ENCODE measurements around the gene GPR89B. TPM values are rescaled to one million over a fixed set of nuclear protein-coding genes. Genes with fewer than 3 reads are reported as not detected.
"Not testable (repeated sequence)": the region's sequence is repeated elsewhere in the genome, so short reads cannot be mapped to it uniquely, and the experiment has no call there.

Gene GPR89B
- 10 to 100 TPM; 15.1 to 18.3 TPM for total RNA-seq

DNA sequence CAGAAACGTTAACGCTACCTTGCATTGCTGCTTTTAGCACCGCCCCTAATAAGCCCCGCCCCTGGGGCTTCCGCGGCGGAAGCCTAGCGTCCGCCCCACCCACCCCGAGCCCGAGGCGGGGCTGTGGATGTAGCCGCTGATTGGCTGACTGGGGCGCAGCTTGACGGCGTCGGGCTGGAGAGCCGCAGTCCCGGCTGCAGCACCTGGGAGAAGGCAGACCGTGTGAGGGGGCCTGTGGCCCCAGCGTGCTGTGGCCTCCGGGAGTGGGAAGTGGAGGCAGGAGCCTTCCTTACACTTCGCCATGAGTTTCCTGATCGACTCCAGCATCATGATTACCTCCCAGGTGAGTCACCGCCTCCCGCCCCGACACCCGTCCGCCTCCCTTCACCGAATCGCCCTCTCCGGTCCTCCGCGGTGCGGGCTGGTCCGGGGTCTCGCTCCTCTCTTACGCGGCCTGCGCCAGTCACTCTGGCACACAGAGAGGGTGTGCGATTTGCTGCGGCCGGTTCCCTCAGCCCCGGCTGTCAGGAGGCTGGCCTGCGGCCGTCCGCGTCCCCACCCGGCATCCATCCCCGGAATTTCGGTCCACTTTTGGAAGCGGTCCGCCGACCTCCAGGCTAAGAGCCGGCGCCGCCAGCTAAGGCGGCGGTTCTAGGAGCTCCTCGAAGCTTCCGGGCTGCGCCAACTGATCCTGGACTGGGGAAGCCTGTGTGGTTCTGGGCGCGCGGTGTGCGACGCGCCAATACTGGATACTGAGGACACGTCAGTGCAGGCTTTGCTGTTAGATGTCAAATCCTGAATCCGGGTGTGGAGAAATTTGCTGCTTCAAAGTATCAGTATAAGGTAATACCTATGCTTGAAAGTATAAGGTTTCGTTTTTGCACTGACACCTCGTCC lies at the start of gene GPR89B:
Gene GPR89B, plus strand, starts transcription at position 185 of the 897 bp plus-strand sequence. Its CDS starts 117 bp downstream, at position 302.
- H3K27ac Mint-ChIP-seq; H3K27me3 Mint-ChIP-seq (ENCODE audit: low read depth); H3K9me3 Mint-ChIP-seq; H3K36me3 Mint-ChIP-seq (ENCODE audit: insufficient read depth in 2 of 2): not testable (repeated sequence)
- DNase-seq (peak; percentile 95 to 96), ATAC-seq (replicated peaks in 1 of 2) (peak; percentile 96 to 98)
- Mint-ChIP-seq H3K4me3 (peak within 1 kb of the TSS; percentile 81 to 86), H3K4me1 (ENCODE audit: low read depth) (peaks cover 43% of the 10 kb centered on the region)

- Mint-ChIP-seq H3K27me3 (ENCODE audit: low read depth) (peaks cover 16% of the 10 kb centered on the region), H3K9me3 (peaks cover 0 to 5% of the 10 kb centered on the region in 2 donors), H3K4me1 (ENCODE audit: low read depth) (no peaks in the 10 kb centered on the region), H3K4me3 (no peak overlapping the region), H3K36me3 (ENCODE audit: insufficient read depth in 2 of 2) (peaks cover 0 to 3% of the 10 kb centered on the region in 2 donors), H3K27ac (no peak overlapping the region)
- ATAC-seq (replicated peaks in 1 of 2) (no peak), DNase-seq (no peak)
Measured at GRCh38 chr1:147879911-147880310, 48.3 kb upstream of the GPR89B start.

DNA sequence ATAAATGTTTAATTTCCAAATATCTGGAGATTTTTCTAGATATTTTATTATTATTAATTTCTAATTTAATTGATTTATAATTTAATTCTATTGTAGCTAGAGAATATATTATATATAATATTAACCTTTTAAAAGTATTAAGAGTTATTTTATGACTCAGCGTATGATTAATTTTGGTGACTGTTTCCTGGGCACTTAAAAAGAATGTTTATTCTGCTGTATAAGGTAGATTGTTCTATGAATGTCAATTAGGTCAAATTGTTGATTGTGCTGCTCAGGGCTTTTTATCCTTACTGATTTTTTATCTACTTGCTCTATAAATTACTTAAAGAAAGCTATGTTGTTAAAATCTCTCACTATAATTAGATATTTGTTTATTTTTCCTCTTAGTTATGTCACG lies 45.7 kb upstream of the GPR89B start:
- DNase-seq (no peak), ATAC-seq (replicated peaks in 1 of 2) (no peak)
- peaks cover 0 to 3% of the 10 kb centered on the region in 2 donors for H3K36me3 Mint-ChIP-seq (ENCODE audit: insufficient read depth in 2 of 2)
- H3K4me1 Mint-ChIP-seq (ENCODE audit: low read depth) = no peaks in the 10 kb centered on the region
- H3K9me3 Mint-ChIP-seq = peaks cover 0 to 5% of the 10 kb centered on the region in 2 donors
- no peak overlapping the region for H3K27ac Mint-ChIP-seq
- H3K27me3 Mint-ChIP-seq (ENCODE audit: low read depth) = peaks cover 7% of the 10 kb centered on the region
- H3K4me3 Mint-ChIP-seq = no peak overlapping the region

- no peak overlapping the region for H3K4me3 Mint-ChIP-seq
- peak; percentile 87 to 90 for ATAC-seq (replicated peaks in 1 of 2)
- no peaks in the 10 kb centered on the region for H3K9me3 Mint-ChIP-seq
Measured at GRCh38 chr1:147890177-147890790, 37.9 kb upstream of the GPR89B start.

GRCh38 chr1:147891088-147891487 lies 37.1 kb upstream of the GPR89B start:
- DNase-seq (no peak), ATAC-seq (replicated peaks in 1 of 2) (no peak)
- Mint-ChIP-seq H3K27ac (no peak overlapping the region), H3K4me3 (no peak overlapping the region), H3K27me3 (ENCODE audit: low read depth) (peaks cover 7% of the 10 kb centered on the region), H3K4me1 (ENCODE audit: low read depth) (peaks cover 5% of the 10 kb centered on the region), H3K36me3 (ENCODE audit: insufficient read depth in 2 of 2) (no peaks in the 10 kb centered on the region), H3K9me3 (no peaks in the 10 kb centered on the region)

More at GRCh38 chr1:147890177-147890790, 37.9 kb upstream of the GPR89B start:
- no peak overlapping the region for H3K27ac Mint-ChIP-seq
- peak; percentile 72 to 81 for DNase-seq
- H3K36me3 Mint-ChIP-seq (ENCODE audit: insufficient read depth in 2 of 2) = no peaks in the 10 kb centered on the region
- H3K4me1 Mint-ChIP-seq (ENCODE audit: low read depth) = peaks cover 5% of the 10 kb centered on the region
- H3K27me3 Mint-ChIP-seq (ENCODE audit: low read depth) = peaks cover 7% of the 10 kb centered on the region

GRCh38 chr1:147892216-147892615 lies 36.0 kb upstream of the GPR89B start:
- peak in 1 of 2 donors; percentile 44 for ATAC-seq (replicated peaks in 1 of 2)
- Mint-ChIP-seq H3K27ac (no peak overlapping the region), H3K4me3 (no peak overlapping the region), H3K4me1 (ENCODE audit: low read depth) (peaks cover 5% of the 10 kb centered on the region), H3K36me3 (ENCODE audit: insufficient read depth in 2 of 2) (no peaks in the 10 kb centered on the region), H3K9me3 (no peaks in the 10 kb centered on the region), H3K27me3 (ENCODE audit: low read depth) (peaks cover 7% of the 10 kb centered on the region)
- no peak for DNase-seq

DNA sequence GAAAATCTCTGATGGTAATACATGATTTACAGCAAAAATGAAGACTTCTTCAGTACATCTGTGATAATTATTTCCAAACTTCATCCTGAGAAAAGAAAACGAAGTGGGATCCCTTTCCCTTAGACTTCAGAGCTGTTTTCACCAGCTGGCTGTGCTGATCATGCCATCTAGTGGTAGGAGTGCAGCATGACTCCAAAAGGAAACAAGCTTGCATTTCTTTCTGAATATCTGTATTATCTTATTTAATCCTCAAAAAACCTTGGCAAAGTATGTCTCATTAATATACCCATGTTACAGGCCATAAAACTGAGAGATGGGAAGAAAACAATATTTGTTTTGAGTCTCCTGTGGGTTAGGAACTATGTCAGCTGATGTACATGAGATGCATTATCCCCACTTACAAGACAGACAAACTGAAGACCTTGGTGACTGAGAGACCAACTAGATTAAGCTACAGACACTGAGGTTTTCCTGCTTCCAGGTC lies 35.4 kb upstream of the GPR89B start:
- Mint-ChIP-seq H3K27ac (no peak overlapping the region), H3K4me1 (ENCODE audit: low read depth) (peaks cover 5% of the 10 kb centered on the region), H3K4me3 (no peak overlapping the region), H3K27me3 (ENCODE audit: low read depth) (peaks cover 7% of the 10 kb centered on the region), H3K9me3 (no peaks in the 10 kb centered on the region), H3K36me3 (ENCODE audit: insufficient read depth in 2 of 2) (no peaks in the 10 kb centered on the region)
- DNase-seq = peak; percentile 16 to 25
- ATAC-seq (replicated peaks in 1 of 2) = no peak

DNA sequence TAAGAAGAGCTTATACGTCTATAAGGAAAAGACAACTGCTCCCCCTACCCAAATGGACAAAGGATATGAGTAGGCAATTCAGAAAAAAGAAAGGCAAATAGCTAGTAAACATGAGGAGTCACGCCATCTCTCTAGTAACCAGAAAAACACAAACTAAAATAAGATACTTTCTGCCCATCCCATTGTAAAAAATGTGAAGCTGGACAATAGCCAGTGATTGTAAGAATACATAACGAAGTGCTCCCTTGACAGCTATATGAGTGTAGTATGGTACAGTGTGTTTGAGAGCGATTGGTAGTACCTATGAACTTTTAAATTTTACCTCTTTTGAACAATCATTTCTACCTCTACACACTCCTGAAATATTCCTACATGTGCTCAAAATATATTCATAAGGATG lies 33.1 kb upstream of the GPR89B start:
- Mint-ChIP-seq H3K4me1 (ENCODE audit: low read depth) (peaks cover 5% of the 10 kb centered on the region), H3K4me3 (no peak overlapping the region), H3K36me3 (ENCODE audit: insufficient read depth in 2 of 2) (no peaks in the 10 kb centered on the region), H3K27me3 (ENCODE audit: low read depth) (peaks cover 6% of the 10 kb centered on the region), H3K9me3 (no peaks in the 10 kb centered on the region), H3K27ac (no peak overlapping the region)
- DNase-seq (no peak), ATAC-seq (replicated peaks in 1 of 2) (no peak)

DNA sequence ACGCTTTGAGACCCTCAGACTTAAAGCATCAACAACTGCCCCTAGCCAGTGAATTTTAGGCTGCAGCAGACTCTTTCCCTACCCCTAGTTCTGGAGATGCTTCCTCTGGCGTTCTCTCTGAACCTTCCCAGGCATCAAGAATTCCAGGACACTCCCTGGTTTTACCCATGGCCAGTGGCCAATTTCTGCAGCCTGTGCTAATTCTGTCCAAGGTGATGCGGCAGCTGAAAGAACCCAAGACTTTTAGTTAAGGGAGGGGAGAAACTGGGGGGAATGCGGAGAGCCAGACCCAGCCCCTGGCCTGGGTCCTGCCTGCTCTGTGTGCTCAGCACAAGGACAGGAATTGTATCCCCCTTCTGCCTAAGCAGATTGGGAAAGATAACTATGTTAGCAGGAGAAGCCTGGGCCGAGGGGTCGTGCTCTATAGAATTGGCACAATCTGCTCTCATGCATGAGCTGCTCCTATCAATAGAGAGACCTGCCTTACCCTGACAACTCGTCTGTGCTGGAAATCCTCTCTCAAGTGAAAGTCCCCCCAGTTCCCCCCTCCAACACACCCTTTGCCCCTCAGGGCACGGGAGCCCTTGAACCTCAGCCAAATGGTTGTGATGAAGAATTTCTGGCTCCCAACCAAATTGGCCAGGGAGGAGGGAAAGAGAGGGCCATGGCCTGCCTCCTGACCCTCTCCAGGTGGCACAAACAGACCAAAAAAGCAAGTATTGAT lies 31.0 kb upstream of the GPR89B start:
- H3K4me3 Mint-ChIP-seq = no peak overlapping the region
- no peaks in the 10 kb centered on the region for H3K27me3 Mint-ChIP-seq (ENCODE audit: low read depth)
- H3K36me3 Mint-ChIP-seq (ENCODE audit: insufficient read depth in 2 of 2) = no peaks in the 10 kb centered on the region
- no peaks in the 10 kb centered on the region for H3K4me1 Mint-ChIP-seq (ENCODE audit: low read depth)
- no peak for DNase-seq
- H3K27ac Mint-ChIP-seq = no peak overlapping the region
- no peak for ATAC-seq (replicated peaks in 1 of 2)
- no peaks in the 10 kb centered on the region for H3K9me3 Mint-ChIP-seq

- no peaks in the 10 kb centered on the region for H3K27me3 Mint-ChIP-seq (ENCODE audit: low read depth)
- H3K27ac Mint-ChIP-seq = no peak overlapping the region
Measured at GRCh38 chr1:147897789-147898188, 30.4 kb upstream of the GPR89B start.

DNA sequence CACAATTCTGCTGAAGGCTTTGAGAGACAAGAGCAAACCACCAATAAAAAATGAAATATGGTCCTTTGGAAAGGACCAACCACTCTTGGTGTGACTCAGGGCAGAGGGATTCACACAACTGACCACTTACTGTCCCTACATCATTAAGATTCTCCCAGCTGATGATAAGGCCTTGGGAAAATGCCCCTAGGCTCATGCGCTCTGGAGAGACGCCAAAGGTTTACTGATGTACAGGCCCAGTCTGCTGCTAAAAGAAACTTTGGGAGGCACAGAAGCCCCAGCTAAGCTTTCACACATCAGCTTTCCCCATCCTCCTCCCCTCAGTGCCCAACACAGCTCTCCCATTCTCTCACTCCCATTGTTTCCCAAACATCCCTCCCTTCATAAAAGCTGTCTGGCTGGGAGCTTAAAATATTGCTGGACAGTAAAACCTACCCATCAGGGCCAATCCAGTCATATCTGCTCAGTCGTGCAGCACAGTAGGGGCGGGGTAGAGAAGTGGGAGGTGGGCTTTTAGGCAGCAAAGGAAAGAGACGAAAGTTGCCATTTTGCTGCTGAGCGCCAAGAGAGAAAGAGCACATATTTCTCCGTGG lies 25.9 kb upstream of the GPR89B start, which contains the start of gene GJA8:
Gene GJA8, plus strand, starts transcription at position 543 of the 593 bp plus-strand sequence. CDS start 5,161 bp downstream, outside the sequence.
- Mint-ChIP-seq H3K4me3 (no peak within 1 kb of the TSS), H3K4me1 (ENCODE audit: low read depth) (peaks cover 9% of the 10 kb centered on the region), H3K27me3 (ENCODE audit: low read depth) (no peaks in the 10 kb centered on the region), H3K27ac (no peak within 1 kb of the TSS), H3K9me3 (no peaks in the 10 kb centered on the region), H3K36me3 (ENCODE audit: insufficient read depth in 2 of 2) (no peaks in the 10 kb centered on the region)
- no peak for DNase-seq
- no peak for ATAC-seq (replicated peaks in 1 of 2)

More at GRCh38 chr1:147897789-147898188, 30.4 kb upstream of the GPR89B start:
- H3K36me3 Mint-ChIP-seq (ENCODE audit: insufficient read depth in 2 of 2) = no peaks in the 10 kb centered on the region
- no peak for DNase-seq
- no peak overlapping the region for H3K4me3 Mint-ChIP-seq
- H3K9me3 Mint-ChIP-seq = no peaks in the 10 kb centered on the region
- no peaks in the 10 kb centered on the region for H3K4me1 Mint-ChIP-seq (ENCODE audit: low read depth)
- ATAC-seq (replicated peaks in 1 of 2) = no peak

DNA sequence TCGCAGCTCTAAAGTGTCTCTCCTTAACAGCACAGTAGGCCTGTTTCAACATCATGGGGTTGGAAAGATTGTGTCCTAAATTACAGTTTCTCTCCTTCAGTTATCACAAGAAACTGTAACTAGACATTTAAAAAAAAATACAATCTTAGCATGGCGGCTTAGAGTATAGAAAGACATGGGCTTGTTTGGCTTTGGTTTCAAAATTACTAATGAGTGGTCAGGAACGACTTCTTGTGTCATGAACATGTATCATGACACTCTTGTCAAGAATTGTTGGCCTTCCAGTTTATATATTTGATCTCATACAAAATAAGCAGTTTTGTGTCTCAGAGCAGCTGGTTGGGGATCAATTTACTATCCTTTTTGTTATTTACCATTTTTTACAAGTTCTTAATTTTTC lies 23.5 kb upstream of the GPR89B start:
- Mint-ChIP-seq H3K27ac (peak overlapping the region; percentile 15), H3K4me1 (ENCODE audit: low read depth) (peaks cover 9% of the 10 kb centered on the region), H3K27me3 (ENCODE audit: low read depth) (no peaks in the 10 kb centered on the region), H3K4me3 (peak overlapping the region in 1 of 2 donors; percentile 62), H3K9me3 (no peaks in the 10 kb centered on the region), H3K36me3 (ENCODE audit: insufficient read depth in 2 of 2) (no peaks in the 10 kb centered on the region)
- DNase-seq (no peak), ATAC-seq (replicated peaks in 1 of 2) (peak; percentile 34 to 50)

Measured in activated T-cell treated with anti-CD3 and anti-CD28 coated beads, Interleukin-2, amount 50 U/mL, for 72 hours (primary cell).